ENCODE data around the gene CTTNBP2NL.

The CTTNBP2NL gene

GRCh38 chr1:112493351-112493750, 97.3 kb downstream of the CTTNBP2NL start:
- no peak overlapping the region for H3K27ac ChIP-seq (ENCODE audit: low read depth, low read length)
- H3K9ac ChIP-seq (ENCODE audit: low read length) = no peak overlapping the region
- H3K9me3 ChIP-seq (ENCODE audit: control insufficient read depth, insufficient read depth, low read depth, low read length) = no peaks in the 10 kb centered on the region
- no peaks in the 10 kb centered on the region for H3K36me3 ChIP-seq (ENCODE audit: control insufficient read depth, insufficient read depth, low read length)
- H3K4me1 ChIP-seq (ENCODE audit: control insufficient read depth, insufficient read depth, low read length) = no peaks in the 10 kb centered on the region
- H3K4me3 ChIP-seq (ENCODE audit: low read depth, low read length) = no peak overlapping the region
- H3K27me3 ChIP-seq (ENCODE audit: control insufficient read depth, insufficient read depth, low read length) = peaks cover 6% of the 10 kb centered on the region; the same call in 1 of the 2 replicates

GRCh38 chr1:112496290-112496689, 100.3 kb downstream of the CTTNBP2NL start:
- Histone ChIP-seq H3K4me3 (ENCODE audit: low read depth, low read length) (no peak overlapping the region), H3K36me3 (ENCODE audit: control insufficient read depth, insufficient read depth, low read length) (no peaks in the 10 kb centered on the region), H3K27ac (ENCODE audit: low read depth, low read length) (no peak overlapping the region), H3K9me3 (ENCODE audit: control insufficient read depth, insufficient read depth, low read depth, low read length) (no peaks in the 10 kb centered on the region), H3K4me1 (ENCODE audit: control insufficient read depth, insufficient read depth, low read length) (no peaks in the 10 kb centered on the region), H3K27me3 (ENCODE audit: control insufficient read depth, insufficient read depth, low read length) (peaks cover 27% of the 10 kb centered on the region), H3K9ac (ENCODE audit: low read length) (no peak overlapping the region)

GRCh38 chr1:112501810-112502641, 106.0 kb downstream of the CTTNBP2NL start:
- peaks cover 80% of the 10 kb centered on the region for H3K27me3 ChIP-seq (ENCODE audit: control insufficient read depth, insufficient read depth, low read length)

GRCh38 chr1:112502826-112503225, 106.8 kb downstream of the CTTNBP2NL start:
- Histone ChIP-seq H3K4me3 (ENCODE audit: low read depth, low read length) (no peak overlapping the region), H3K36me3 (ENCODE audit: control insufficient read depth, insufficient read depth, low read length) (no peaks in the 10 kb centered on the region), H3K27me3 (ENCODE audit: control insufficient read depth, insufficient read depth, low read length) (peaks cover 86% of the 10 kb centered on the region), H3K27ac (ENCODE audit: low read depth, low read length) (no peak overlapping the region), H3K4me1 (ENCODE audit: control insufficient read depth, insufficient read depth, low read length) (peaks cover 8% of the 10 kb centered on the region), H3K9ac (ENCODE audit: low read length) (no peak overlapping the region), H3K9me3 (ENCODE audit: control insufficient read depth, insufficient read depth, low read depth, low read length) (no peaks in the 10 kb centered on the region)

More at GRCh38 chr1:112501810-112502641, 106.0 kb downstream of the CTTNBP2NL start:
- Histone ChIP-seq H3K4me1 (ENCODE audit: control insufficient read depth, insufficient read depth, low read length) (peaks cover 8% of the 10 kb centered on the region), H3K36me3 (ENCODE audit: control insufficient read depth, insufficient read depth, low read length) (no peaks in the 10 kb centered on the region), H3K9me3 (ENCODE audit: control insufficient read depth, insufficient read depth, low read depth, low read length) (no peaks in the 10 kb centered on the region), H3K4me3 (ENCODE audit: low read depth, low read length) (peak overlapping the region; percentile 56), H3K9ac (ENCODE audit: low read length) (no peak overlapping the region), H3K27ac (ENCODE audit: low read depth, low read length) (no peak overlapping the region)

- Histone ChIP-seq H3K27me3 (ENCODE audit: control insufficient read depth, insufficient read depth, low read length) (peaks cover 98% of the 10 kb centered on the region), H3K27ac (ENCODE audit: low read depth, low read length) (no peak overlapping the region), H3K9ac (ENCODE audit: low read length) (no peak overlapping the region), H3K4me1 (ENCODE audit: control insufficient read depth, insufficient read depth, low read length) (peaks cover 8% of the 10 kb centered on the region), H3K9me3 (ENCODE audit: control insufficient read depth, insufficient read depth, low read depth, low read length) (no peaks in the 10 kb centered on the region), H3K36me3 (ENCODE audit: control insufficient read depth, insufficient read depth, low read length) (no peaks in the 10 kb centered on the region), H3K4me3 (ENCODE audit: low read depth, low read length) (no peak overlapping the region)
Measured at GRCh38 chr1:112504001-112504660, 108.1 kb downstream of the CTTNBP2NL start.

- H3K4me1 ChIP-seq (ENCODE audit: control insufficient read depth, insufficient read depth, low read length) = peaks cover 14% of the 10 kb centered on the region
- peaks cover 98% of the 10 kb centered on the region for H3K27me3 ChIP-seq (ENCODE audit: control insufficient read depth, insufficient read depth, low read length)
- H3K4me3 ChIP-seq (ENCODE audit: low read depth, low read length) = no peak overlapping the region
- no peak overlapping the region for H3K27ac ChIP-seq (ENCODE audit: low read depth, low read length)
- no peak overlapping the region for H3K9ac ChIP-seq (ENCODE audit: low read length)
- H3K9me3 ChIP-seq (ENCODE audit: control insufficient read depth, insufficient read depth, low read depth, low read length) = no peaks in the 10 kb centered on the region
- H3K36me3 ChIP-seq (ENCODE audit: control insufficient read depth, insufficient read depth, low read length) = no peaks in the 10 kb centered on the region
Measured at GRCh38 chr1:112504661-112505399, 108.8 kb downstream of the CTTNBP2NL start.

- Histone ChIP-seq H3K27me3 (ENCODE audit: control insufficient read depth, insufficient read depth, low read length) (peaks cover 100% of the 10 kb centered on the region), H3K27ac (ENCODE audit: low read depth, low read length) (no peak overlapping the region), H3K9ac (ENCODE audit: low read length) (no peak overlapping the region), H3K36me3 (ENCODE audit: control insufficient read depth, insufficient read depth, low read length) (no peaks in the 10 kb centered on the region), H3K4me1 (ENCODE audit: control insufficient read depth, insufficient read depth, low read length) (peaks cover 19% of the 10 kb centered on the region), H3K9me3 (ENCODE audit: control insufficient read depth, insufficient read depth, low read depth, low read length) (no peaks in the 10 kb centered on the region), H3K4me3 (ENCODE audit: low read depth, low read length) (no peak overlapping the region)
Measured at GRCh38 chr1:112505400-112505785, 109.4 kb downstream of the CTTNBP2NL start.

GRCh38 chr1:112505878-112506277, 109.9 kb downstream of the CTTNBP2NL start:
- H3K9ac ChIP-seq (ENCODE audit: low read length) = no peak overlapping the region
- H3K36me3 ChIP-seq (ENCODE audit: control insufficient read depth, insufficient read depth, low read length) = no peaks in the 10 kb centered on the region
- no peaks in the 10 kb centered on the region for H3K9me3 ChIP-seq (ENCODE audit: control insufficient read depth, insufficient read depth, low read depth, low read length)
- H3K27ac ChIP-seq (ENCODE audit: low read depth, low read length) = no peak overlapping the region
- no peak overlapping the region for H3K4me3 ChIP-seq (ENCODE audit: low read depth, low read length)
- H3K27me3 ChIP-seq (ENCODE audit: control insufficient read depth, insufficient read depth, low read length) = peaks cover 100% of the 10 kb centered on the region
- H3K4me1 ChIP-seq (ENCODE audit: control insufficient read depth, insufficient read depth, low read length) = peaks cover 19% of the 10 kb centered on the region

GRCh38 chr1:112506306-112506705, 110.3 kb downstream of the CTTNBP2NL start:
- peaks cover 19% of the 10 kb centered on the region for H3K4me1 ChIP-seq (ENCODE audit: control insufficient read depth, insufficient read depth, low read length)
- H3K27me3 ChIP-seq (ENCODE audit: control insufficient read depth, insufficient read depth, low read length) = peaks cover 100% of the 10 kb centered on the region
- no peak overlapping the region for H3K9ac ChIP-seq (ENCODE audit: low read length)
- no peaks in the 10 kb centered on the region for H3K36me3 ChIP-seq (ENCODE audit: control insufficient read depth, insufficient read depth, low read length)
- no peaks in the 10 kb centered on the region for H3K9me3 ChIP-seq (ENCODE audit: control insufficient read depth, insufficient read depth, low read depth, low read length)
- H3K27ac ChIP-seq (ENCODE audit: low read depth, low read length) = no peak overlapping the region
- no peak overlapping the region for H3K4me3 ChIP-seq (ENCODE audit: low read depth, low read length)

- Histone ChIP-seq H3K27ac (ENCODE audit: low read depth, low read length) (no peak overlapping the region), H3K9me3 (ENCODE audit: control insufficient read depth, insufficient read depth, low read depth, low read length) (no peaks in the 10 kb centered on the region), H3K4me1 (ENCODE audit: control insufficient read depth, insufficient read depth, low read length) (peaks cover 19% of the 10 kb centered on the region), H3K9ac (ENCODE audit: low read length) (no peak overlapping the region), H3K27me3 (ENCODE audit: control insufficient read depth, insufficient read depth, low read length) (peaks cover 100% of the 10 kb centered on the region), H3K4me3 (ENCODE audit: low read depth, low read length) (no peak overlapping the region), H3K36me3 (ENCODE audit: control insufficient read depth, insufficient read depth, low read length) (no peaks in the 10 kb centered on the region)
Measured at GRCh38 chr1:112506731-112507130, 110.7 kb downstream of the CTTNBP2NL start.

GRCh38 chr1:112507336-112507735, 111.3 kb downstream of the CTTNBP2NL start:
- no peak overlapping the region for H3K9ac ChIP-seq (ENCODE audit: low read length)
- no peak overlapping the region for H3K27ac ChIP-seq (ENCODE audit: low read depth, low read length)
- no peaks in the 10 kb centered on the region for H3K36me3 ChIP-seq (ENCODE audit: control insufficient read depth, insufficient read depth, low read length)
- H3K4me3 ChIP-seq (ENCODE audit: low read depth, low read length) = peak overlapping the region; percentile 96
- no peaks in the 10 kb centered on the region for H3K9me3 ChIP-seq (ENCODE audit: control insufficient read depth, insufficient read depth, low read depth, low read length)
- peaks cover 100% of the 10 kb centered on the region for H3K27me3 ChIP-seq (ENCODE audit: control insufficient read depth, insufficient read depth, low read length)
- peaks cover 18% of the 10 kb centered on the region for H3K4me1 ChIP-seq (ENCODE audit: control insufficient read depth, insufficient read depth, low read length)

Measured in HUES6 (cell line).